Activated CD8-positive, alpha-beta memory T cell treated with anti-CD3 and anti-CD28 coated beads for 24 hours (primary cell): Measurements from ENCODE around the gene BCAT1.

ENCODE experiments used
- DNase-seq: peaks from one replicate; pipeline ENCODE4 v3.0.0-alpha.2; 2020

BCAT1 gene

DNA sequence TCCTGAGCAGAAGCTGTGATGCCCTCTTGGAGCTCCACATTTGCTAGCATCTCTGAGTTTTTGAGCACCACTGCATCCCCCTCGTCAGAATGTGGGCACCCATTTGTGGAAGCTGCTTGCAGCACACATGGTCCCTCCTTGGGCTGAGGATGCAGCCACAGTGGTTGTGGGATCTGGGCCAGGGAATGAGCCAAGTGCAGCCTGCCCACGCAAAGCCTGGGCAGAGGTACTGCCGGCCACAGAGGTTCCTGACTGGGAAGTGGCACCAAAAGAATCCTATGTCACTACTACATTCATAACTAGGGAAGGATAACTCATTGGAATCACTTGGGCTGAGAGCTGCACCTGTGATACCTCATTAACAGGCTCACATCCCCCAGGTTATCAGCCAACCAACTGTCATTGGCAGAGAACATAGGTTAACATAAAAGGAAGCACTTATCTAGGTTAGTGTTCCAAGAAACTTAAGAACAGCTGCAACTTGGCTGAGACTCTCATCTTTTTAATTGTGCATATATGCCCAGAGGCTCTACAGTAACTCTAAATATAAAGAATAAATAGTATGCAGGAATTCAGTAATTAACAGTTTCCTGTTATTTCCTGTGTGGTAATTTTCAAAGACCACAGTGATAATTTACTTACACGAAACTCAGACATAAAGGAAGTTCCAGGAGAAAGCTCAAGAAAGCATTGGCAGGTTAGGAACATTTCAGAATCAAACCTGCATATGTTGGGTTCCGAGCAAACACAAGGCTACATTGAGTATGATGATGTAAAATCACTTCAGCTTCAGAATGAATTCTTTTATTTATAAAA lies 145.3 kb downstream of the BCAT1 start:
- no peak for DNase-seq

DNA sequence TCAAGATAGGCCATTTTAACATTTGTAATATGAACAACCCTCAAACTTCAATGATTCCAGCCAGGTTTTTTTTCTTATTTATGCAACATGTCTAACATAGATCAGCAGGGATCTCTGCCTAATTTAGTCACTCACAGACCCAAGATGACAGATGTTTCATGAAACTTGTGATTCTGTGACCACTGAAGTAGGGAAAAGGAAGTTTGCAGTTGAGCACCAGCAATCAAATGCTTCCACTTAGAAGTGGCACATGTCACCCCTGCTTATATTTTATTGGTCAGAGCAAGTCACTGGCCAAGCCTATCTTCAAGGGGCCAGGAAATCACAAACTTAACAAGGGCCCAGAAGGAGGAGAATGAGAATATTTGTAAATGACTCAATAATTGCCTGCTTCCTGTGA lies 150.6 kb downstream of the BCAT1 start:
- DNase-seq: no peak

DNA sequence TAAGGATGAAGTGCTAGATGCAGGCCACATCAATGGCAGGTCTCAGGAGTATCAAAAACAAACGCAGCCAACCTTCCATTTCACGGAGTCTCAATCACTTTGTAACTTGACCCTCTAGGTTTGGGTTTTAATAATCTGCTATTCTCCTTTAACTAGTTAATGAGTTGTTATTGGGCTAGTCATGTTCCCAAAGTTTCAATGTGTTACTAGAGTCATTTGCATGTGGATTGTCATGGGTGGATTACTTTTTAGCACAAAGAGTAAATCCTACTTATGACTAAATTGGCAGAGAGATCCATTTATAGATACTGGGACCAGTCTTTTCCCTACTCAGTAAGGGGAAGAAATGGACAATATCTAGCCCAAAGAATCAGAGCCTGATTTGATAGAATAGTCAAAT lies 151.0 kb downstream of the BCAT1 start:
- no peak for DNase-seq

DNA sequence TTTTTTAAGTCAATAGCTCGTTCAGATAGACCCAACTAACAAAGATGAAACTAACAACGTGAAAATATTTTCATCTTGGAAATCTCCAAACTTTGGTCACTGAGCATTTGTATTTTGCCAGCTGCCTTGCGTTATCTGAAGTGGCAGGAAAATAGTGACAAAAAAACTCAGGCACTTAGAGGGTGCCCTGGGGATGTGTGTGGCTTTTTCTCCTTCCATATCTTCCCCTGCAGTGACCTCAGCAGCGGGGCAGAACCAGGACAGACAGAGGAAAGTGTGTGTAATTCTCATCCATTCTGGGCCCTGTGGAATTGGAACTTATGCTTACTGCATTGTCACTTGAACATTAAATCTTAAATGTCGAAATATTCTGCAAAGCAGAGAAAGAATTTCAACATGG lies 152.0 kb downstream of the BCAT1 start:
- DNase-seq: no peak

DNA sequence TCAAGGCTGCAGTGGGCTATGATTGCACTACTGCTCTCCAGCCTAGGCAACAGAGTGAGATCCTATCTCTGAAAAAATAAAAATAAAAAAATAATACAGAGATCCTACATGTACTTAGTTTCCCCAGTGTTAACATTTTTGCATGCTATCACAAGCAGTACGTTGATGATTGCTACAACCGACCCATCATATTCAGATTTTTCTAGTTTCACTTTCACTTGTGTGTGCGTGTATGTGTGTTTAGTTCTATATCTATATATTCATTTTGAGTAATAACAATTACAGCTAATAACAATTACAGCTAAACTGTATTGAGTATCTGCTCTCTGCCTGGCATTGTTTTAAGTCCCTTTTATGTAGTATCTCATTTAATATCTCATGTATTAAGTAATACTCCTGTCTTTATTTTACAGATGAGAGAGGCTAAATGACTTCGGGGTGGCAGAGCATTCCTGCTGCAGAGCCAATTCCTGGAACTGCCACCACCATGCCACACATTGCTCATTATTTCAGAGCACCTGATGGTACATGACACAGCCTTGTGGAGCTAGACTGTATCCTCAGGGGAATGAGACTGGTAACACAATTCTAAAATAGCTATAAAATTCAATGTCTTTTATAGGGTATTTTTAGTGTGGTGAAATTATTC lies 153.1 kb downstream of the BCAT1 start:
- DNase-seq: no peak

DNA sequence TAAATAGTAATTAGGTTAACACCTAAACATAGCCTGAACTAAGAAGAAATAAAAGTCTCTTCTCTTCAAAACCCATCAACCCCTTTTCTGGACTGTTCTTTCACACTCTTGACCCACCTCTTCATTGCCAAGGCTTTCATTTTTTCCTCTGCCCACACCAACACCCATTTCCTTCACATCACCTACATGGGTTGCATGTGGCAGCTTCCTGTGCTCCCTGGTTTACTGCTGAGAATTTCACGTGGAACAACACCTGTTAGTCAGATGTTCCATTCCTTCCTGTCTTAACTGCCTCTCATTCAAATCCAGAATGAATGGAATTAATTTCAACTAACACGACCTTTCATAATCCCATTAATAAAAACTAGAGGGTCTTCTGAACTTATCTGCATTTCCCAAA lies 157.3 kb downstream of the BCAT1 start:
- DNase-seq: no peak

DNA sequence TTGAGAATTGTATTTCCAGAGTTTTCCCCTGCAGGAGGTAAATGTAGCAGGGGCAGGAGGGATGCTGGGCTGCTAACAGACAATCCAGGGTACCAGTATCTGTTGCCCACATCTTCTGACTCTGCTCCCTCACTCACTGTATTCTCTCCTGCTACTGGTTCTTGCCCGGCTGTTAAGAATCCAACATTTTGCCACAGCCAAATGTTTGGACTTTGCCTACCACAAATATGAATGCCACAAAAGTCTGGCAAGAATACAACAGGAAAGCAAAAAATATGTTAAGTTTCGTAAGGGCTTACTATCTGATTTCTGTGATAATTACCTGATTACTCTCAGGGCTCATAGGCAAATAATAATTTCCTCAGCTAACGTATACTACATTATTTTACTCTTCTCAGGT lies 160.0 kb downstream of the BCAT1 start:
- DNase-seq: no peak

DNA sequence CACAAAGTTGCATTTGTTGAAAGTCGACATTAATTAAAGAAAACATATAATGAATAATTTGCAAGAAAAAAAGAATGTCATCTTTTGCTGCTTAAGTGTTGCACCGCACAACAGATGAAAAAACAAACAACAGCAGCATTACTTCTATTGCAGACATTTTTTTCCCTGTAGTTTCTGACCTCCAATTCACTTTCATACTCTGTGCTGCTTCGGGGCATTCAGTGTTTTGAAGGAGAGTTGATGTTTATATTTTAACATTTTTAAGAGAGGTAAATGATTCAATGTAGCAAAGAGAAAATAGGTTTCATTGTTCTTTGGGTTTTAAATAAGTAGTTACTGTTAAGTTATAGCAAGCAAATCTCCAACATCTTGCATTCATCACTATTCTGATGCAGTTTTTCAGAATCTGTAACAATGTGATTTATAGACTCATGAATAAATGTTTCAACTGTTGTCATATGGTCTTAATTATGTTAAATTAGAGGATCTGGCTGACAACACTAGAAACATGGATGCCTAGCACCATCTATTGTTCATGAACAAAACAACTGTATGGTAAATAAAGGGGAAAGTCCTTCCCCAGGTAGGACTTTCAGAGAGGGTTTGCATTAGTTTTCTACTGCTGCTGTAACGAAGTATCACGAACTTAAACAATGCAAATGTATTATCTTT lies 168.1 kb downstream of the BCAT1 start:
- DNase-seq: no peak

DNA sequence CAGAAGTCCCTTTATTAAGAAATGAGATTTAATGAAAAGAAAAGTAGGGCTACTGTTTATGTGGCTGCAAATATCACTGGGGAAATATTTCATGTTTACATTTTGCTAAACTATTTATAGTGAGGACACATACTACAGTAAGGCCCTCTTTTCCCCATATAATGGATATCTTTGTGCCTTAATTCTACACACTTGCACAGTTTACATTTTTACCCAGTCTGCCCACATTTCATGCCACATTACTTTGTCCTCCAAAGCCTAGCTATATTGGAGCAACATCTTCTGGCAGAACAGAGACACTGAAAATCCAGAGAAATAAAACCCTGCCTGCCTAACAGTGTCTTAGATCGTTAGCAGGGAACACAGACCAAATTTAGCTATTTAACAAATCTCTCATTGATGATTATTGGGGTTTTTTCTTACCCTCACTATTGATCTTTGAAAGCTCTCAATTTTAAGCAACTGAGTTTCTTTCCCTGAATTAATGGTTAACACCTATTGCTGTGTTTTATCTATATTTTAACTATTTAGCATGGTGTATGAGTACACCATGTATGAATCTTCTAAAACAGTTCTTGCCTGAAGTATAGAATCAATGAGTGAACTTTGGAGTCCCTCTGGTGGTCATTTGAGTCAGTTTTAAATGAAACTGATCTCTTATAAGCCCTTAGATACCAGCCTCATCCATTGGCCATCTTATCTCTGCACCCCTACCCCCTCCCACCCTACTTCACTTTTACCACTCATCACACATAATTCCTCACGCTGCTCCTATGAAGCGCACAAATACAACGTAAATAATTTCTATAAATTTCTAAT lies 170.2 kb downstream of the BCAT1 start:
- DNase-seq: no peak

DNA sequence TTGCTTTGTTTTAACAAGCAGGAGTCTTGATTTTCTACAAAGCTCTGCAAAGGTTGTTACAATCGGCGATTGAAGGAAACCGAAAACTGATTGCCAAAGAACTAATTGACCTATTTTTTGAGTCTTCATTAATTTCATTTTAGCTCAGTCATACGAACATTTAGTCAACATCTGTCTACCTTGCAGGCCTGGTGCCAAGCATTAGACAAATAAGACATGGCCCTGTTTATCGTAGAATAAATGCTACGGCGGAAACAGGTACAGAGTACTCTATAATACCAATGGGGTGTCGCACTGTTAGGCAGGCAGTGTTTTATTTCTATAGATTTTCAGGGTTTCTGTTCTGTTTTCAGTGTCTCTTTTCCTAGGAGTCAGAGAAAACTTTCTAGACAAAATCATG lies 171.5 kb downstream of the BCAT1 start:
- DNase-seq: no peak

DNA sequence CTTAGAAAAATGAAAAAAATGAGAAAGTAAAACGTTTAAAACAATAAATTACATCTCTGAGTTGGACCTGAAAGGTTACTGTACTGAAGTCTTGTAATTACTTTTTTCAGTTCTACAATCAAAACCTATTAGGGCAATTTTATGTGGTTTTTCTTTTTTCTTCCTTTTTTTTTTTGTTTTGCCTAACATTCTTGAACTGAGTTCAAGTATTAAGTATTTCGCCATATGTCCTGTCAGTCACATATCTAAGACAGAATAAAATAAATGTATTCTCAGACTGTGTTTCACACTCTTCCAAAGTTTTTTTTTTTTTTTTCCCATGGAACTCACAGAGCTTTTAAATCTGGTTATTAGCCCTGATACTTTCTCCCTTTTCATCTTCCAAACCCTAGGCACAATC lies 172.0 kb downstream of the BCAT1 start:
- DNase-seq: no peak

DNA sequence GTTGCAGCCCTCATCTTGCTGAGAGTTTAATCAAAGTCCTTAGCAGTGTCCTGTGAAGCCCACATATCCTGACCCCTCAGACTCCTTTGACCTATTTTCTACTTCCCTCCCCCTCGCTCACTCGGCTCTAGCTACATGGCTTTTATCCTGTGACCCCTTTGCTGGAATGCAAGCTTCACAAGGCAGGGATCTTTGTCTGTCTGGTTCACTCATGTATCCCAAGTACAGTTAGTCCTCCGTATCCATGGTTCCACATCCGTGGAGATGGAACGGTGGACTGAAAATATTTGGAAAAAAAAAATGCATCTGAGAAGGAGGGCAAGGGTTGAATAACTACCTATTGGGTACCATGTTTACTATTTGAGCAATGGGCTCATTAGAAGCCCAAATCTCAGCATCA lies 173.8 kb downstream of the BCAT1 start:
- DNase-seq: no peak

DNA sequence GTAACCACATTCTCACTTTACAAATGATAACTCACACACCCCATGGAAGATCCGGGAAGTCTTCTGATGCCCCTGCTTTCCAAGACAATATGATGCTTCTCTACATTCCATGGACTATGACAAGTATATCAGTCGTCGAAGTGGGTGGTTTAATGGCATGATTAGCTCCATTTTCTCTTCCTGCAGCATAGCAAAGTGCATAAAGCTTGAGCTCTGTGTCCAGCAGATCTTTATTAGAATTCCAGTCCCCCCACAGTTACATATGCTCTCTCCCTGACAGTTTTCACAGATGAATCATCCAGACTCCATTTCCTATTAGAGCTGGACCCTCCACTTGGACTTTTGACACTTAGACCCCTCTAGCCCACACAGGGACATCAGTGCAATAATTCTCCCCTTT lies 174.9 kb downstream of the BCAT1 start:
- DNase-seq: no peak

DNA sequence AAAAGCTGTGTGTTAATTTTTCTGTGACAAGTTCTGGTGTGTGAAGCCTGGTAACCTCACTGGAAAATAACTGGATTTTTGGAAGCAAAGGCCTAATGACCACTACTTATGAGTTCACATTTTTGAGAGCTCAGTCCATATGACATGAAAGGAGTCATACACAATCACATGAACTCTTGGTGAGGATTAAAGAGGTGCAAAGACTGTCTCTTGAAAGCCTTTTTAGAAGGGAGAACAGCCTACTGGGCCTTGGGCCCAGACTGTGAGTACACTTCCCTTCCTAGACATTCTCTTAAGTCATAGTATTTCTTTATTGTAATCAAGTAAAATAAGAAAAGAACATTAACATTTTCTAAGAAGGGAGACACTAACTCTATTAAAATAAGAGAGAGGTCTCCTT lies 176.1 kb downstream of the BCAT1 start:
- DNase-seq: no peak

DNA sequence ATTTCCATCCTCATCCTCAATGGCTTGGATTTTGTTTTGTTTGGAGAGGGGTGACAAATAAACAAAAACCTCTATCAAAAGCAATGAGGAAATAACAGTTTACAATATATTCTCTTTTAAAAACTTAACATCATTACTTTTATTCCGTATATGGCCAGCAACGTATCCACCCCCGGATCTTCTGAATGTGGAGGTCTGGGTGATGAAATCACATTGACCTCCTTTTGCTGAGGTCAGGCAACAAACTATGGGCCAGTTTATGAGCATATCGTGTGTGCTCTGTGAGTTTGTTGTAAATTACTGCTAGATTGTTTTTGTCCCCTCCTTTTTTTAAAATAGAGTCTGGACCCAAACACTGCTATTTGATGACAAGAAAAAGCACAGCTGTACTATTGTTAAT lies 178.1 kb downstream of the BCAT1 start:
- no peak for DNase-seq

DNA sequence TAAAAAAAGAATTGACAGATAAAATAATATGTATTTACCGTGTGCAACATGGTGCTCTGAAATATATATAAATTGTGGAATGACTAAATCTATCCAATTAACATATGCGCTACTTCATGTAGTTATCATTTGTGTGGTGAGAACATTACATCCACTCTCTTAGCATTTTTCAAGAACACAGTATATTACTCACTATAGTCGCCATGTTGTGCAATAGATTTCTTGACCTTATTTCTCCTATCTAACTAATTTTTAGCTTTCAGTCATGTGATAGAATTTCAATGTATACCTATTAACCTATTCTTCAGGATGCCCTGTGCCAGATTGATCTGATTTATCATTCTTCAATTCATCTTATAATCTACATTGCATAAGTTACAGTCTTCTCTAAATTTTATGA lies 178.6 kb downstream of the BCAT1 start:
- no peak for DNase-seq

DNA sequence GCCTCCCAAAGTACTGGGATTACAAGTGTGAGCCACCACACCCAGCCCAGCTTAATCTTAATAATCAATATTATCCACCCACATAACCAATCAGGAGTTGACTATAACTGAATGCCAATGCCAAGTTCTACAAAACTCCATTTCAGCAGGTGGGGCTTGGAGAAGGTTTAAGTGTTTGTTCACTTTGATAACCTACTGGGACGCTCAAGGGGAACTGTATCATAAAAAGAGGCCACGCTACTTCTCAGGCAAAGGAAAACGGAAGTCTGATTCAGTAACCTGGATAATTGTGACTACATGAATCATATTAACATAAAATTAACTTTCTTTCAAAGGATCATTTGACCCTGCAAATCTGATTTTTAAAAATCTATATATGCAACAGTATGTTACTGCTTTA lies 179.2 kb downstream of the BCAT1 start:
- DNase-seq: no peak

DNA sequence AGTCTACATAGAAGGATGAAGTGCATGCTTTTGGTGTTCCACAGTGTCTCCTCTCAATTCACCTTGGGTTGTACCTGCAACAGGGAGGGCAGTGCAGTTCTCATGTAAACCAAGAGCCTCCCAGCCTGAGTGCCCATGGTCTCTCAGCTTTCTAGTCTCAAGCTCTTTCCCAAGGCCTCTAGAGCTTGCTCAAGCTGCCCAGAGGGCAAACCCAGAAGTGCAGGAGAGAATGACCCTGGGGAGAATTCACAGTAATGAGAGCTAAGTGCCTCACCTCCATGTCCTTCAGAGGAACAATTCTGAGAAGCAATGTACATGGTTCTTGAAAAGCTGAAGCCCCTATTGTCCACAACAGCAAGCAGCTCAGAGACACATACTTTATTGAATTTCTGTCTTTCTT lies 180.5 kb downstream of the BCAT1 start:
- no peak for DNase-seq

DNA sequence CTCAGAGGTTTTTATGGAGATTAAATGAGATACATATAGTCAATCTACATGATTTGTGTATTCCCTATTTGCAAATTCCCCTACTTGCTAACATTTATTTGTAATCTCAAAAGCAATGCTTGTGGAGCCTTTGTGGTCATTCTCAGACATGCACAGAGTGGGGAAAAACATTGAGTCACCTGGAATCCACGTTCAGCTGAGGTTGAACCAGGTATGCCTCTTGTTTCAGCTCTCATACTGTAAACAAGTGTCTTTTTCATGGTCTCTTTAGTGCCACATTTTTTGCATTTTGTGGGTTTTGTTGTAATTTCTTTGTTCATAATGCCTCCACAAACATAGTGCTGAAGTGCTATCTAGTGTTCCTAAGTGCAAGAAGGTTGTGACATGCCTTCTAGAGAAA lies 181.9 kb downstream of the BCAT1 start:
- DNase-seq: no peak

DNA sequence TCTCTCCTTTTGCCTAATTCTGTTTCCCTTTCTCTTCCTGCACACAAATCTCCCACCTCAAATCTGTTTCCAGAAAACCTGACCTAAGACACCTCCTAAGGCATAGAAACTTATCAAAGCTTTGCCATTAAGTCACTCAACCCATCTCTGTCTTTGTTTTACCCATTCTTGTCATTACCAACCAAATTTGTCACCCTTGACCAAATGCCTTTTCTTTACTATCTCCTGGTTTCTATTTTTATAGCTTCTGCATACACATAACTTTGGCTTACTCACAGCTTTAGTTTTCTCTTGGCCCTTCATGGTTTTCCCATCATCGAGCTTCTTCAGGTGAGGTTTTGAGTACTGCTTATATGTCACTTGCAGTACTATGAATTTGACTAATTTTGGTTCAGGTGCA lies 184.2 kb downstream of the BCAT1 start:
- DNase-seq: no peak

DNA sequence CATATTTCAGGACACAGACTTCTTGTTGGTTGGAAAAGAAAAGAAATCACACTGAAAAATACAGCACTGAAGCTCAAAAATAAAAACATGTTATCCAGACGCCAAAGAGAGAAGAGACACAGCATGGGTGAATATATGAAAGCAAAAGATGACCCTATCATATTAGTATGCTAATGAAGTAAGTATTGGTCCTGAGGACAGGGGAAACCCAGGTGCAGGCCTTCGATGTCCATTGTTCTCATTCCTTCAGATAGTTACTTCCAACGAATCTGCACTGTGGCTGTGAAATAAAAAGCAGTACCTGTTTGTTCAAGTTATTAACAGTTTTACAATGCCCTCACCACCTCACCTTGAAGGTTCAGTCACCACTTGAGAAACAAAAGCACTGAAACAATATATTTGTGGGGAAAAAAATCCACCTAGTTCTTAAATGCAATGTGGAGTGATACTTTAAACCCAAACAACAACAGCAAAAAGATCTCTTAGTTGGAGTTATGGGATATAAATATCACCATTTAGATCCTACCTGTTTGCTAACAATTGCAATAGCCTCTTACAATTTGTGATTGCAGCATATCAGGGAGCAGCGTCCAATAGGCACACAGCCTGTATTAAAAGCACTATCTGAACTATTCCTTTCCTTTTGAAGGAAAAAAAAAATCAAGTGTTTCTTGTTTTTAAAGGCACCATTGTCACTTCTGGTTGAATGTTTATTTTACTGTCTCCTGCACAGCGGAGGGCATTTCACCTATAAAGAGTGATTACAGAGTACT lies 188.1 kb downstream of the BCAT1 start:
- no peak for DNase-seq

DNA sequence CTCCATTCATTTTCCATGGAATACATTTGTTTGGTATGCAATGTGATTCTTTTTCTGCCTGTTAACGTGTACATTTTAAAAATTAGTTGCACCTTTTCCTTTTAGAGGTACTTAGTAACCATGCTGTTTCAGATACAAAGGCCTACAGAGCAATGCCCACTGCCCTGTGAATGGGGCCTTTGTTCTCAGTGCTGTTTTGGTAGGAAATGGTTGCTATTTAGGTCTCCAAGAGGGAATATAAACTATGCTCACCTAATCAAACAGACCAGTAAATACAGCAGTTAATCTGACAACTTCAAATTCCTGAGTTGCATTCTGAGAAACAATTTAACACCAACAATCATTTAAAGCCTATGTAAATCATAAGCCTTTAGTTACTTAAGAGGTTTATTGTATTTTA lies 188.7 kb downstream of the BCAT1 start:
- DNase-seq: no peak
